Measurements from ENCODE around the gene TTC28. TPM values are rescaled to one million over a fixed set of nuclear protein-coding genes. Genes with fewer than 3 reads are reported as not detected.

TTC28 gene
- total RNA-seq, 2 donors from 2014 or later, result 94.2 to 170 TPM

DNA sequence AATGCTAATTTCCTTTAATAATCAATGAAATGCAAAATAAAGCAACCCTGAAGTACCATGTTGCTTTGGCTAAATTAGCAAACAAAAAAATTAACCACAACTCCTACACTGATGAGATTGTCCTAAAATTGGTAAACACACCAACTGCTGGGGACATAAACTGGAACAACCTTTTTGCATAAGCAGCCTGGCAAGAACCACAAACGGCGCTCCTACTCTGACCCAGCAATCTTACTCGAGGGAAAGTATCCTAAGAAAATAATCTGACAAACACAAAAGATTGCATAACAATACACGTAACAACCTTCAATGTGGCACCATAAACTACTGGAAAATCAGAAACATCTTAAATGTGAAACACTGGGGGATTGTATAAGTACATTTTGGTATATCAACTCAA lies 570.8 kb downstream of the TTC28 start:
- no peaks in the 10 kb centered on the region for H3K27me3 ChIP-seq (replicated peaks; ENCODE audit: insufficient read depth)
- TF ChIP-seq, protein P1, sequence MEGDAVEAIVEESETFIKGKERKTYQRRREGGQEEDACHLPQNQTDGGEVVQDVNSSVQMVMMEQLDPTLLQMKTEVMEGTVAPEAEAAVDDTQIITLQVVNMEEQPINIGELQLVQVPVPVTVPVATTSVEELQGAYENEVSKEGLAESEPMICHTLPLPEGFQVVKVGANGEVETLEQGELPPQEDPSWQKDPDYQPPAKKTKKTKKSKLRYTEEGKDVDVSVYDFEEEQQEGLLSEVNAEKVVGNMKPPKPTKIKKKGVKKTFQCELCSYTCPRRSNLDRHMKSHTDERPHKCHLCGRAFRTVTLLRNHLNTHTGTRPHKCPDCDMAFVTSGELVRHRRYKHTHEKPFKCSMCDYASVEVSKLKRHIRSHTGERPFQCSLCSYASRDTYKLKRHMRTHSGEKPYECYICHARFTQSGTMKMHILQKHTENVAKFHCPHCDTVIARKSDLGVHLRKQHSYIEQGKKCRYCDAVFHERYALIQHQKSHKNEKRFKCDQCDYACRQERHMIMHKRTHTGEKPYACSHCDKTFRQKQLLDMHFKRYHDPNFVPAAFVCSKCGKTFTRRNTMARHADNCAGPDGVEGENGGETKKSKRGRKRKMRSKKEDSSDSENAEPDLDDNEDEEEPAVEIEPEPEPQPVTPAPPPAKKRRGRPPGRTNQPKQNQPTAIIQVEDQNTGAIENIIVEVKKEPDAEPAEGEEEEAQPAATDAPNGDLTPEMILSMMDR (IDR thresholded peaks at IDR 0.05), result no peak
- no peak overlapping the region for H3K27ac ChIP-seq
- no peak for ATAC-seq (ENCODE audit: insufficient number of reproducible peaks, low FRiP score, low read depth)
- H3K4me3 ChIP-seq, result no peak overlapping the region
- peaks cover 3% of the 10 kb centered on the region for H3K36me3 ChIP-seq
- peaks cover 6 to 19% of the 10 kb centered on the region in 2 donors for H3K4me1 ChIP-seq (ENCODE audit: control insufficient read depth in 1 of 2, low read depth in 2 of 2)
- no peak for DNase-seq (ENCODE audit: low spot score)
- no peaks in the 10 kb centered on the region for H3K9me3 ChIP-seq

DNA sequence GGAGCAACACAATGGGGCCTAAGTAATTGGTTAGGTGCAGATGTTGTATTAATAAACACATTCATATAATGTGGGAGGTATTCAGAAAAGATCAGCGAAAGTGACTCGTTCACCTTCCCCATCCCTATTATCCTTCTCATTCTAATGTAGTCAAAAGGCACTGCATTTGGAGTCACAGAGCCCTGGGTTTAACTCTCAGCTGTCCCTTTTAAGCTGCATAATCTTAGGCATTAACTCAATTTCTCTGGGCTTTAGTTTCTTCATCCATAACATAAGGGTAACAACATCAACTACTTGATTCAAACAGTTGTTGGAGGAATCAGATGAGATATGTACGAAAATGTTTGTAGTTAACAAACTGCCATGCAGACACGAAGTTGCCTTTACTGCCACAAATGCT lies 573.0 kb downstream of the TTC28 start:
- H3K9me3 ChIP-seq, result no peaks in the 10 kb centered on the region

DNA sequence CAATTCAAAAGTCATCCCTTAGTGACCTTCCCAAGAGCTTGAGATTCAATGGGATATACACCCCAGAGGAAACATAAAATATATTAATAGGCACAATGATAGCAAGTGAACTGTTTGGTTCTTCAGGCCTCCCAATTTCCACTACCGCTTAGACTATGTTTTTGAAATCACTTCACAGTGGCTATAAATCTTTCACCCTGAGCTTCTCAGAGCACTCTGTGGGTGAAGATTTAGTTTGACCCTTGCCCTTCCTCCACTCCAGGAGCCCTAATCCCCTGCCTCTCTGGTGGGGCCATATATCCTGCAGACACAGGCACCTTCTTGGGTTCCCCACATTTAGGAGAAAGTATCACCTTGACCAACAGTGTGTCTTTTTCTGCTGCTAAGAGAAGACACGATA lies 573.7 kb downstream of the TTC28 start:
- Histone ChIP-seq H3K4me3 (no peak overlapping the region), H3K4me1 (ENCODE audit: control insufficient read depth in 1 of 2, low read depth in 2 of 2) (peaks cover 0 to 6% of the 10 kb centered on the region in 2 donors), H3K27me3 (replicated peaks; ENCODE audit: insufficient read depth) (no peaks in the 10 kb centered on the region), H3K27ac (no peak overlapping the region), H3K36me3 (peaks cover 3% of the 10 kb centered on the region), H3K9me3 (no peaks in the 10 kb centered on the region)
- TF ChIP-seq, protein P1 (IDR thresholded peaks at IDR 0.05), result no peak
- DNase-seq (ENCODE audit: low spot score), result no peak
- no peak for ATAC-seq (ENCODE audit: insufficient number of reproducible peaks, low FRiP score, low read depth)

More for the DNA sequence above, 573.0 kb downstream of the TTC28 start:
- ATAC-seq (ENCODE audit: insufficient number of reproducible peaks, low FRiP score, low read depth) (no peak), DNase-seq (ENCODE audit: low spot score) (no peak)
- Histone ChIP-seq H3K27ac (no peak overlapping the region), H3K4me3 (no peak overlapping the region), H3K27me3 (replicated peaks; ENCODE audit: insufficient read depth) (no peaks in the 10 kb centered on the region), H3K36me3 (peaks cover 3% of the 10 kb centered on the region), H3K4me1 (ENCODE audit: control insufficient read depth in 1 of 2, low read depth in 2 of 2) (peaks cover 3 to 12% of the 10 kb centered on the region in 2 donors)
- TF ChIP-seq, protein P1 (IDR thresholded peaks at IDR 0.05), result no peak

- H3K27ac ChIP-seq, result no peak overlapping the region
Observed at GRCh38 chr22:28105413-28105812, 574.2 kb downstream of the TTC28 start.

GRCh38 chr22:28103596-28103995 lies 576.0 kb downstream of the TTC28 start:
- no peak for ATAC-seq (ENCODE audit: insufficient number of reproducible peaks, low FRiP score, low read depth)
- Histone ChIP-seq H3K4me1 (ENCODE audit: control insufficient read depth in 1 of 2, low read depth in 2 of 2) (peaks cover 0 to 5% of the 10 kb centered on the region in 2 donors), H3K27ac (no peak overlapping the region), H3K4me3 (no peak overlapping the region), H3K9me3 (no peaks in the 10 kb centered on the region), H3K36me3 (peaks cover 3% of the 10 kb centered on the region), H3K27me3 (replicated peaks; ENCODE audit: insufficient read depth) (no peaks in the 10 kb centered on the region)
- TF ChIP-seq, protein P1 (IDR thresholded peaks at IDR 0.05), result no peak
- no peak for DNase-seq (ENCODE audit: low spot score)

More at GRCh38 chr22:28105413-28105812, 574.2 kb downstream of the TTC28 start:
- no peaks in the 10 kb centered on the region for H3K27me3 ChIP-seq (replicated peaks; ENCODE audit: insufficient read depth)
- DNase-seq (ENCODE audit: low spot score) (no peak), ATAC-seq (ENCODE audit: insufficient number of reproducible peaks, low FRiP score, low read depth) (no peak)
- H3K4me3 ChIP-seq, result no peak overlapping the region
- H3K9me3 ChIP-seq, result no peaks in the 10 kb centered on the region
- H3K4me1 ChIP-seq (ENCODE audit: control insufficient read depth in 1 of 2, low read depth in 2 of 2), result peaks cover 0 to 5% of the 10 kb centered on the region in 2 donors
- H3K36me3 ChIP-seq, result peaks cover 3% of the 10 kb centered on the region
- TF ChIP-seq, protein P1 (IDR thresholded peaks at IDR 0.05), result no peak

Measured in thoracic aorta (tissue), 2 donors.